HG02885 (cell line): ENCODE data around the gene BNC2.

Experiments
- ATAC-seq: cut with Tn5 transposase; IDR thresholded peaks from one replicate; pipeline ENCODE4 v1.9.1; 2021; ENCODE audit warnings: mild to moderate bottlenecking; ENCODE audit not compliant: unreplicated experiment, poor library complexity

Gene BNC2

GRCh38 chr9:16367605-16368231, 502.8 kb downstream of the BNC2 start:
- no peak for ATAC-seq

GRCh38 chr9:16364347-16364746, 506.1 kb downstream of the BNC2 start:
- no peak for ATAC-seq

- ATAC-seq, result no peak
These were observed 506.6 kb downstream of the BNC2 start for GRCh38 chr9:16363916-16364315.

- ATAC-seq, result no peak
These were observed 507.2 kb downstream of the BNC2 start for GRCh38 chr9:16363073-16363781.

- ATAC-seq, result no peak
These were observed 508.5 kb downstream of the BNC2 start for GRCh38 chr9:16361939-16362338.

DNA sequence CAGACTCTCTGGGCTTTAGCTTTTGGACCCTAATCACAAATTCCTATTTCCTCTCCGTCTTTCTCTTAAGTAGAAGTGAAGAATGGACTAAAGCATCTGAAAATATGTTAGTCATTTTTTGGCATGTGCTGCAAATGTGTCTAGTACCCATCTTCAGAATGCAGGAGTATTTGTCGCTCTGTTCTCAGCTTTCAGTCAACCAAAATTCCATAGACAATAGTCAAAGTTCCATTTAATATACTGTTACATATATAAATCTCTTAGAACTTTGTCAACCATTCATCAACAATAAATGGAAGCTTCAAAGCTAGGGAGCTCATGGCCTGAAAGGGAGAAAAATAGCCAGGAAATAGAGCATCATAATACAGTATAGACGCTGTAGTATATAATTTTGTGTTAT, 509.4 kb downstream of the BNC2 start:
- ATAC-seq, result no peak

DNA sequence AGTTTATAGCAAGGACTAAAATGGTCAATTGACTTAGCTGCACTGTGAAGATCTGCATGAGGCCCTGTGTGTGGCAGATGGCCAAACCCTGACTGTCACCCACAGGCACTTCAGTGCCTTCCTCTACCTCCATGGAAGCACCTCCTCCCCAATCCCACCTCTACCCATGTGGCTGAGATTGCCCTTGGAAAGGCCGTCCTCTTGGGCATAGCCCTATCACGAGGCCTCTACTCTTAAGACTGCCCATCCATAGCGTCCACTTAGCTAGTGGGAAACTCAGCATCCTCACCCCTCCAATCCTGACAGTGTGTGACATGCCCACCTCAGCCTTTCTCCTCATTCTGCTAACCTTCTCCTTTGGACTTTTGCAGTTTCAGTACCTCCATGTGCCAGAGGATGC, 510.2 kb downstream of the BNC2 start:
- ATAC-seq, result no peak
